Measurements from ENCODE around the gene GDPD2. TPM values are rescaled to one million over a fixed set of nuclear protein-coding genes. Genes with fewer than 3 reads are reported as not detected.

Gene GDPD2
- total RNA-seq, 3 donors from 2014 or later = not detected

GRCh38 chrX:70476166-70476933, 53.2 kb downstream of the GDPD2 start:
- Mint-ChIP-seq H3K4me1 (ENCODE audit: low read depth) (peaks cover 5% of the 10 kb centered on the region), H3K27me3 (ENCODE audit: low read depth) (no peaks in the 10 kb centered on the region), H3K9me3 (no peaks in the 10 kb centered on the region), H3K36me3 (ENCODE audit: insufficient read depth) (peaks cover 6% of the 10 kb centered on the region), H3K4me3 (no peak overlapping the region)
- DNase-seq (no peak), ATAC-seq (no peak)

- Mint-ChIP-seq H3K36me3 (ENCODE audit: insufficient read depth) (peaks cover 4% of the 10 kb centered on the region), H3K9me3 (no peaks in the 10 kb centered on the region), H3K4me1 (ENCODE audit: low read depth) (no peaks in the 10 kb centered on the region), H3K27me3 (ENCODE audit: low read depth) (no peaks in the 10 kb centered on the region), H3K4me3 (no peak overlapping the region)
- DNase-seq (no peak), ATAC-seq (no peak)
Measured at GRCh38 chrX:70476934-70477733, 54.0 kb downstream of the GDPD2 start.

GRCh38 chrX:70477734-70478075, 54.6 kb downstream of the GDPD2 start:
- Mint-ChIP-seq H3K9me3 (no peaks in the 10 kb centered on the region), H3K4me1 (ENCODE audit: low read depth) (no peaks in the 10 kb centered on the region), H3K36me3 (ENCODE audit: insufficient read depth) (peaks cover 4% of the 10 kb centered on the region), H3K4me3 (no peak overlapping the region), H3K27me3 (ENCODE audit: low read depth) (no peaks in the 10 kb centered on the region)
- ATAC-seq (no peak), DNase-seq (no peak)

- Mint-ChIP-seq H3K9me3 (no peaks in the 10 kb centered on the region), H3K27me3 (ENCODE audit: low read depth) (no peaks in the 10 kb centered on the region), H3K4me3 (no peak overlapping the region), H3K4me1 (ENCODE audit: low read depth) (no peaks in the 10 kb centered on the region), H3K36me3 (ENCODE audit: insufficient read depth) (peaks cover 4% of the 10 kb centered on the region)
- ATAC-seq = no peak
- no peak for DNase-seq
Measured at GRCh38 chrX:70478526-70479245, 55.6 kb downstream of the GDPD2 start.

- Mint-ChIP-seq H3K9me3 (no peaks in the 10 kb centered on the region), H3K4me3 (no peak overlapping the region), H3K36me3 (ENCODE audit: insufficient read depth) (peaks cover 3% of the 10 kb centered on the region), H3K27me3 (ENCODE audit: low read depth) (no peaks in the 10 kb centered on the region), H3K4me1 (ENCODE audit: low read depth) (no peaks in the 10 kb centered on the region)
- DNase-seq = no peak
- no peak for ATAC-seq
Measured at GRCh38 chrX:70479247-70479921, 56.3 kb downstream of the GDPD2 start.

- H3K27me3 Mint-ChIP-seq (ENCODE audit: low read depth) = no peaks in the 10 kb centered on the region
- H3K36me3 Mint-ChIP-seq (ENCODE audit: insufficient read depth) = peaks cover 3% of the 10 kb centered on the region
- no peaks in the 10 kb centered on the region for H3K9me3 Mint-ChIP-seq
- no peak overlapping the region for H3K4me3 Mint-ChIP-seq
- ATAC-seq (no peak), DNase-seq (no peak)
- no peaks in the 10 kb centered on the region for H3K4me1 Mint-ChIP-seq (ENCODE audit: low read depth)
Measured at GRCh38 chrX:70479922-70480659, 57.0 kb downstream of the GDPD2 start.

GRCh38 chrX:70480660-70481018, 57.5 kb downstream of the GDPD2 start:
- Mint-ChIP-seq H3K27me3 (ENCODE audit: low read depth) (no peaks in the 10 kb centered on the region), H3K36me3 (ENCODE audit: insufficient read depth) (peaks cover 3% of the 10 kb centered on the region), H3K4me3 (no peak overlapping the region), H3K9me3 (no peaks in the 10 kb centered on the region), H3K4me1 (ENCODE audit: low read depth) (no peaks in the 10 kb centered on the region)
- no peak for DNase-seq
- ATAC-seq = no peak

- DNase-seq (no peak), ATAC-seq (no peak)
- Mint-ChIP-seq H3K4me1 (ENCODE audit: low read depth) (no peaks in the 10 kb centered on the region), H3K36me3 (ENCODE audit: insufficient read depth) (peaks cover 3% of the 10 kb centered on the region), H3K4me3 (no peak overlapping the region), H3K27me3 (ENCODE audit: low read depth) (no peaks in the 10 kb centered on the region), H3K9me3 (no peaks in the 10 kb centered on the region)
Measured at GRCh38 chrX:70481471-70482270, 58.6 kb downstream of the GDPD2 start.

GRCh38 chrX:70482300-70482699, 59.2 kb downstream of the GDPD2 start:
- H3K4me1 Mint-ChIP-seq (ENCODE audit: low read depth) = no peaks in the 10 kb centered on the region

More at GRCh38 chrX:70482300-70482699, 59.2 kb downstream of the GDPD2 start:
- no peak for ATAC-seq
- Mint-ChIP-seq H3K27me3 (ENCODE audit: low read depth) (no peaks in the 10 kb centered on the region), H3K4me3 (no peak overlapping the region), H3K9me3 (no peaks in the 10 kb centered on the region), H3K36me3 (ENCODE audit: insufficient read depth) (peaks cover 3% of the 10 kb centered on the region)
- DNase-seq = no peak

Other genes with a start within 250 kb of the GDPD2 start
- not detected for gene DGAT2L6, start 245.8 kb upstream of the GDPD2 start, total RNA-seq
- gene AWAT1, start 188.7 kb upstream of the GDPD2 start, total RNA-seq = not detected
- gene P2RY4, start 163.1 kb upstream of the GDPD2 start, total RNA-seq = under 1 TPM in 1 of 3 donors, not detected in 2; 0.18 TPM
- gene ARR3, start 155.0 kb upstream of the GDPD2 start, total RNA-seq = not detected
- not detected for gene RAB41, start 141.1 kb upstream of the GDPD2 start, total RNA-seq
- gene PDZD11, start 133.4 kb upstream of the GDPD2 start, total RNA-seq = 10 to 100 TPM; 16.0 to 19.1 (median 17.1) TPM
- 1 to 10 TPM; 1.4 to 2.4 (median 2.0) TPM for gene KIF4A, start 133.2 kb upstream of the GDPD2 start, total RNA-seq
- 1 to 10 TPM; 8.0 to 9.1 (median 9.0) TPM for gene DLG3, start 21.5 kb downstream of the GDPD2 start, total RNA-seq